Smooth muscle cell (in vitro differentiated cells): ENCODE measurements around the gene UBALD2. TPM values are rescaled to one million over a fixed set of nuclear protein-coding genes. Genes with fewer than 3 reads are reported as not detected.
"Not testable (repeated sequence)": the region's sequence is repeated elsewhere in the genome, so short reads cannot be mapped to it uniquely, and the experiment has no call there.

Experiments
- DNase-seq: peaks from one replicate; lab custom pipeline; 2025; ENCODE audit not compliant: unreplicated experiment; lab: John Stamatoyannopoulos, UW
- H2AFZ ChIP-seq: fragments of 200-600 bp; sonication (generic); 2 replicates; pipeline ENCODE4 v1.6.0; 2016; ENCODE audit warnings: antibody characterized with exemption, low read depth, mild to moderate bottlenecking
- H3F3A ChIP-seq: fragments of 200-600 bp; sonication (generic); 2 replicates; pipeline ENCODE4 v1.6.0; 2017; ENCODE audit warnings: antibody characterized with exemption, low read depth
- H3K27ac ChIP-seq: fragments of 200-600 bp; sonication (generic); 2 replicates; pipeline ENCODE4 v1.5.1; 2016; ENCODE audit warnings: low read depth, mild to moderate bottlenecking
- H3K27me3 ChIP-seq: fragments of 200-600 bp; sonication (generic); 2 replicates; pipeline ENCODE4 v1.6.1; 2016; ENCODE audit warnings: low read depth, mild to moderate bottlenecking
- H3K36me3 ChIP-seq: fragments of 200-600 bp; sonication (generic); 2 replicates; pipeline ENCODE4 v1.5.1; 2016; ENCODE audit warnings: low read depth
- H3K4me1 ChIP-seq: fragments of 200-600 bp; sonication (generic); 2 replicates; pipeline ENCODE4 v1.5.1; 2016; ENCODE audit warnings: low read depth
- H3K4me2 ChIP-seq: fragments of 200-600 bp; sonication (generic); 2 replicates; pipeline ENCODE4 v1.6.0; 2016; ENCODE audit warnings: mild to moderate bottlenecking
- H3K4me3 ChIP-seq: fragments of 200-600 bp; sonication (generic); 2 replicates; pipeline ENCODE4 v1.5.1; 2016; ENCODE audit warnings: mild to moderate bottlenecking
- H3K79me2 ChIP-seq: fragments of 200-600 bp; sonication (generic); 2 replicates; pipeline ENCODE4 v1.6.0; 2016; ENCODE audit warnings: low read depth, mild to moderate bottlenecking
- H3K9ac ChIP-seq: fragments of 200-600 bp; sonication (generic); 2 replicates; pipeline ENCODE4 v1.6.0; 2016; ENCODE audit warnings: low read depth
- H3K9me3 ChIP-seq: fragments of 200-600 bp; sonication (generic); replicated peaks from 2 replicates; pipeline ENCODE4 v1.5.1; 2016; ENCODE audit warnings: low read depth
- H4K20me1 ChIP-seq: fragments of 200-600 bp; sonication (generic); 2 replicates; pipeline ENCODE4 v1.6.0; 2016; ENCODE audit warnings: low read depth
- WGBS: methylation state at CpG from one replicate; pipeline ENCODE4 v1.1.7; 2016; ENCODE audit warnings: low lambda C conversion rate; 5-methylcytosine and 5-hydroxymethylcytosine counted together
- polyA plus RNA-seq: library from polyadenylated mRNA; unstranded; fragments of >200 nt; fragmentation: Nextera tagmentation; extraction: Ambion mirVana; gene quantifications from 2 replicates; pipeline ENCODE4 v1.2.1, GENCODE V29; 2016
- total RNA-seq: library from RNA; depleted of rRNA; stranded (reverse); fragments of >200 nt; gene quantifications from 2 replicates; pipeline ENCODE4 v1.2.3, GENCODE V29; 2014
- TF ChIP-seq, protein P1 (sequence below): fragments of 200-600 bp; sonication (generic); IDR thresholded peaks from 2 replicates; pipeline ENCODE4 v1.5.1; 2017; ENCODE audit warnings: borderline replicate concordance, mild to moderate bottlenecking, antibody characterized with exemption; ENCODE audit not compliant: insufficient read depth, poor library complexity, severe bottlenecking

The UBALD2 gene
- total and polyA plus RNA-seq, 2 experiments from 2014 or later, result 2.6 to 7.0 TPM

DNA sequence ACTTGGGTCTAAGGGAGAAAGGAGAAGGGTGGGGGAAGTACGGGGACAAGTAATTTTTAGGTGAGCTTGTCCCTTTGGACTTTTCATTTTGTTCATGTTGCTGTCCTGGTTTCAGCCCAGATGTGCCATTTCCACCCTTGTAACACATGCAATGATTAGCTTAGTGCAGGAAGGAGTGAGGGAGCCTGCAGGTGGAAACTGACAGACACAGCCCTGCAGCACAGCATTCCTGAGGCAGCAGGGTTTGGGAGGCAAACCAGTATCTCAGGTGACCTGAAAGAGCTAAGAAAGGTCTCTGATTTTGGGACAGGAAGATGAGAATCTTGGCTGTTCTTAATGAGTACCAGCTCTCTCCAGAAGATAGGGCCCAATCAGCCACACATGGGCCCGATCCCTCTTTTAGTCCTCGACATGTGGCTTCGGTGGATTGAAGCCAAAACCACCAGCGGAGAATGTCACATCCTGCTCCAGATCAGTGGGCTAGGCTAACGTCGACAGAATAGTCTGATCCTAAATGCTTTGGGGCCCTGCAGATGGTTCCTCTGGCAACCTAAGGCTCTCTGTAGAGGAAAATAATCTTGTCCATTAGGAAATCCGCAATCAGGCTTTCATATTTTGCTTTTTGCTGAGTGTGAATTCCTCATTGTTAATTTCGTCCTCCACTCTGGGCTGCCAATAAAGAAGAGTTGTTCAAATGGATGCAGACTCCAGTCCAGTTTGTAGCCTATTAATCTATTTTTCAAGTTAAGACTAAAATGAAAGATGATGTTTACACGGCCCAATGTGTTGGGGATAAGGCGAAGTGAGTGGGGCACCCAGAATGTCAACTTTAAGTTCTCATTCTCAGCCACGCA, 21.1 kb upstream of the UBALD2 start:
- Histone ChIP-seq H3K4me3 (no peak overlapping the region), H3K9ac (no peak overlapping the region), H3K79me2 (no peaks in the 10 kb centered on the region), H3F3A (no peaks in the 10 kb centered on the region), H4K20me1 (no peaks in the 10 kb centered on the region), H3K27me3 (peaks cover 32% of the 10 kb centered on the region), H3K9me3 (no peaks in the 10 kb centered on the region), H3K4me2 (no peak overlapping the region), H3K27ac (no peak overlapping the region), H3K4me1 (peaks cover 7% of the 10 kb centered on the region), H2AFZ (no peak overlapping the region), H3K36me3 (no peaks in the 10 kb centered on the region)
- TF ChIP-seq, protein P1, sequence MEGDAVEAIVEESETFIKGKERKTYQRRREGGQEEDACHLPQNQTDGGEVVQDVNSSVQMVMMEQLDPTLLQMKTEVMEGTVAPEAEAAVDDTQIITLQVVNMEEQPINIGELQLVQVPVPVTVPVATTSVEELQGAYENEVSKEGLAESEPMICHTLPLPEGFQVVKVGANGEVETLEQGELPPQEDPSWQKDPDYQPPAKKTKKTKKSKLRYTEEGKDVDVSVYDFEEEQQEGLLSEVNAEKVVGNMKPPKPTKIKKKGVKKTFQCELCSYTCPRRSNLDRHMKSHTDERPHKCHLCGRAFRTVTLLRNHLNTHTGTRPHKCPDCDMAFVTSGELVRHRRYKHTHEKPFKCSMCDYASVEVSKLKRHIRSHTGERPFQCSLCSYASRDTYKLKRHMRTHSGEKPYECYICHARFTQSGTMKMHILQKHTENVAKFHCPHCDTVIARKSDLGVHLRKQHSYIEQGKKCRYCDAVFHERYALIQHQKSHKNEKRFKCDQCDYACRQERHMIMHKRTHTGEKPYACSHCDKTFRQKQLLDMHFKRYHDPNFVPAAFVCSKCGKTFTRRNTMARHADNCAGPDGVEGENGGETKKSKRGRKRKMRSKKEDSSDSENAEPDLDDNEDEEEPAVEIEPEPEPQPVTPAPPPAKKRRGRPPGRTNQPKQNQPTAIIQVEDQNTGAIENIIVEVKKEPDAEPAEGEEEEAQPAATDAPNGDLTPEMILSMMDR, result no peak
- DNase-seq, result no peak
- WGBS, result 80% methylated on average over 12 of the region's 12 CpGs

DNA sequence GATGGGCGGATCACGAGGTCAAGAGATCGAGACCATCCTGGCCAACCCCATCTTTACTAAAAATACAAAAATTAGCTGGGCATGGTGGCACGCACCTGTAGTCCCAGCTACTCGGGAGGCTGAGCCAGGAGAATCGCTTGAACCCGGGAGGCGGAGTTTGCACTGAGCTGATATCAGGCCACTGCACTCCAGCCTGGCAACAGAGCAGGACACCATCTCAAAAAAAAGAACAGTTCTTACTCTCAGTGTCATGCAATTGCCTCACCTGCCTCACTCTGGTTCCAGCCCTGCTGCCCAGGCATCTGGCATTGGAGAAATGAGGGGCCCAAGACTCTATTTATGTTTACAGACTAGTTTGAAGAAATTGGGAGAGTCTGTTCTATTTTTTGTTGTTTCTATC, 20.4 kb upstream of the UBALD2 start:
- H3K36me3 ChIP-seq, H3K4me3 ChIP-seq, H4K20me1 ChIP-seq, H2AFZ ChIP-seq, H3K79me2 ChIP-seq, H3K4me2 ChIP-seq, H3K9ac ChIP-seq, DNase-seq, H3K9me3 ChIP-seq, H3F3A ChIP-seq, H3K27ac ChIP-seq, H3K4me1 ChIP-seq: not testable (repeated sequence)
- H3K27me3 ChIP-seq, result peaks cover 25% of the 10 kb centered on the region
- WGBS, result 97% methylated on average over 8 of the region's 8 CpGs

DNA sequence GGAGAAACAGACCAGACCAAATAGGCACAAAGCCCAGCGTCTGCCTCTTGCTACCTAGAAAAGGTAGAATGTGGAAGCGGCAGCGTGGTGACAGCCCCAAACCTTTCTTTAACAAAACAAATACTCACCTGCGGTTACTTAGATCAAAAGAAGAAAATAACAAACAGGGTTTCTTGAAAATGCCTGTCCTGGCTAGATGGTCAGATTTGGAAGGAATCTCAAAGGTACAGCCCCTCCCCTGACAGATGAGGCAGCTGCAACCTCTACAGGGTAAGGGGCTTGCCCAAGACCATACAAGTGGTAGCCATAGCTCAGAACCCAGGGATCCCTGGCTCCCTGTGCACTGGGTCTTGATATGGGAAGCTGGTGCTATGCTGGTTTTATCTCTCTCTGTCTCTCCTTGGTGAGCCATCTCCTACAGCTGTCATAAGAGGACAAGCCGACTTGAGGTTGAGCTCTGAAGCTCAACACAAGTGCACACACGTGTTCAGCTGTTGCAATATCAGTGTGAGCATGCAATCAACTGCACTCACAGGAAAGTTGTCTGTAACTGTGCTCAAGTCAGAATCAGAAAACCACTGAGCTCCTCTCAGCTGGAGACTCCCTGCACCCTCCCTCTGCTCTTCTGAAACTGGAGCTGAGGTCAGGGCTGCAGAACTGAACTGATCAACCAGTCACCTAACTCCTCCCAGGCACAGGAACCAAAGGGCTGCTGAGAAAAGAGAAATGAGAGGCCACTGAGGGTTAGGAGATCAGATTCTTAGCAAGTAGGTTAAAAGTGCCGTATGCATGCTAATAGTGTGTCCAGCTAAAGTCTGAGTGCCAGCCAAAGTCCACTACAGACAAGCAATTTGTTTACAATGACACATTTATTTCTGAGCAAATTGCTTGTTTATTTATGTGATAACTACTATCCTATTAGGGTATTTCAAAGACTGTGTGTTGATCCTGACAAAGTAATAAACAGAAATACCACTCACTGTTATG, 18.8 kb upstream of the UBALD2 start:
- H3K4me3 ChIP-seq, result no peak overlapping the region
- H3K4me1 ChIP-seq, result peaks cover under 1% of the 10 kb centered on the region
- no peak overlapping the region for H2AFZ ChIP-seq
- no peaks in the 10 kb centered on the region for H3K36me3 ChIP-seq
- no peak overlapping the region for H3K4me2 ChIP-seq
- no peaks in the 10 kb centered on the region for H3K79me2 ChIP-seq
- WGBS, result 84% methylated on average over 7 of the region's 7 CpGs
- DNase-seq, result no peak
- no peaks in the 10 kb centered on the region for H4K20me1 ChIP-seq
- H3K27ac ChIP-seq, result no peak overlapping the region
- TF ChIP-seq, protein P1, result no peak
- H3K27me3 ChIP-seq, result peaks cover 22% of the 10 kb centered on the region
- H3K9me3 ChIP-seq, result no peaks in the 10 kb centered on the region
- H3K9ac ChIP-seq, result no peak overlapping the region
- H3F3A ChIP-seq, result no peaks in the 10 kb centered on the region

DNA sequence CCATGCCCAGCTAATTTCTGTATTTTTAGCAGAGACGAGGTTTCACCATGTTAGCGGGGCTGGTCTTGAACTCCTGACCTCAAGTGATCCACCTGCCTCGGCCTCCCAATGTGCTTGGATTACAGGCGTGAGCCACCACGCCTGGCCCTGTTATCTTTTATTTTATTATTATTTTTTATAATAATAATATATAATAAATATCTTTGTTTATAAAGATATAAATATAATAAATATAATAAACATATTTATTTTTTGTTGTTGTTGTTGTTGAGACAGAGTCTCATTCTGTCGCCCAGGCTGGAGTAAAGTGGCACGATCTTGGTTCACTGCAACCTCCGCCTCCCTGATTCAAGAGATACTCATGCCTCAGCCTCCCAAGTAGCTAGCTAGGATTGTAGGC, 17.8 kb upstream of the UBALD2 start:
- no peaks in the 10 kb centered on the region for H3F3A ChIP-seq
- H3K36me3 ChIP-seq, result no peaks in the 10 kb centered on the region
- no peaks in the 10 kb centered on the region for H4K20me1 ChIP-seq
- no peak overlapping the region for H2AFZ ChIP-seq
- no peak overlapping the region for H3K27ac ChIP-seq
- DNase-seq, result no peak
- 92% methylated on average over 8 of the region's 8 CpGs for WGBS
- H3K9me3 ChIP-seq, result no peaks in the 10 kb centered on the region
- H3K4me2 ChIP-seq, result no peak overlapping the region
- no peak overlapping the region for H3K9ac ChIP-seq
- no peak overlapping the region for H3K4me3 ChIP-seq
- no peaks in the 10 kb centered on the region for H3K79me2 ChIP-seq
- TF ChIP-seq, protein P1, result no peak
- no peaks in the 10 kb centered on the region for H3K4me1 ChIP-seq
- H3K27me3 ChIP-seq, result peaks cover 16% of the 10 kb centered on the region
